ENCODE data around the gene COL6A1.

The COL6A1 gene

GRCh38 chr21:45994086-45994661 lies 12.6 kb downstream of the COL6A1 start:
- DNase-seq (ENCODE audit: low read depth) = no peak

- no peak for DNase-seq (ENCODE audit: low read depth)
These were observed 13.5 kb downstream of the COL6A1 start for GRCh38 chr21:45994759-45995685.

- DNase-seq (ENCODE audit: low read depth) = no peak
These were observed 14.2 kb downstream of the COL6A1 start for GRCh38 chr21:45995686-45996179.

GRCh38 chr21:45996311-45997204 lies 15.0 kb downstream of the COL6A1 start:
- no peak for DNase-seq (ENCODE audit: low read depth)

GRCh38 chr21:45997205-45997494 lies 15.6 kb downstream of the COL6A1 start:
- no peak for DNase-seq (ENCODE audit: low read depth)

- DNase-seq (ENCODE audit: low read depth) = no peak
These were observed 16.1 kb downstream of the COL6A1 start for GRCh38 chr21:45997495-45998275.

GRCh38 chr21:45998276-45998701 lies 16.7 kb downstream of the COL6A1 start:
- no peak for DNase-seq (ENCODE audit: low read depth)

- no peak for DNase-seq (ENCODE audit: low read depth)
These were observed 17.5 kb downstream of the COL6A1 start for GRCh38 chr21:45998871-45999580.

GRCh38 chr21:45999581-46000181 lies 18.1 kb downstream of the COL6A1 start:
- no peak for DNase-seq (ENCODE audit: low read depth)

- DNase-seq (ENCODE audit: low read depth) = no peak
These were observed 18.7 kb downstream of the COL6A1 start for GRCh38 chr21:46000182-46000730.

- no peak for DNase-seq (ENCODE audit: low read depth)
These were observed 19.4 kb downstream of the COL6A1 start for GRCh38 chr21:46000731-46001641.

GRCh38 chr21:46001821-46002681 lies 20.5 kb downstream of the COL6A1 start:
- no peak for DNase-seq (ENCODE audit: low read depth)

GRCh38 chr21:46002841-46003574 lies 21.4 kb downstream of the COL6A1 start:
- no peak for DNase-seq (ENCODE audit: low read depth)

GRCh38 chr21:46003575-46004007 lies 22.0 kb downstream of the COL6A1 start:
- no peak for DNase-seq (ENCODE audit: low read depth)

GRCh38 chr21:46004168-46004861 lies 22.7 kb downstream of the COL6A1 start:
- DNase-seq (ENCODE audit: low read depth) = no peak

GRCh38 chr21:46005081-46005480 lies 23.5 kb downstream of the COL6A1 start:
- no peak for DNase-seq (ENCODE audit: low read depth)

- no peak for DNase-seq (ENCODE audit: low read depth)
These were observed 23.9 kb downstream of the COL6A1 start for GRCh38 chr21:46005481-46005881.

All from activated gamma-delta T cell treated with anti-CD3 and anti-CD28 coated beads, Interleukin-2, amount 50 U/mL, for 16 hours (primary cell).